Ishikawa (cell line): Measurements from ENCODE around the gene MADCAM1.
A peak's percentile ranks its signal among the peaks of the same experiment; 100 is the strongest.

Experiments
- CREB1 ChIP-seq: IDR thresholded peaks from 2 replicates; pipeline ENCODE4 v1.6.1; 2012; ENCODE audit warnings: low read depth
- EGR1 ChIP-seq: IDR thresholded peaks from 2 replicates; pipeline ENCODE4 v1.6.1; 2012
- EP300 ChIP-seq: IDR thresholded peaks from 2 replicates; pipeline ENCODE4 v1.6.1; 2012; ENCODE audit warnings: borderline replicate concordance
- FOXM1 ChIP-seq: IDR thresholded peaks from 2 replicates; pipeline ENCODE4 v1.6.1; 2012; ENCODE audit warnings: low read depth, borderline replicate concordance
- MAX ChIP-seq: IDR thresholded peaks from 2 replicates; pipeline ENCODE4 v1.6.1; 2012
- NFIC ChIP-seq: IDR thresholded peaks from 2 replicates; pipeline ENCODE4 v1.6.1; 2012
- RAD21 ChIP-seq: IDR thresholded peaks from 2 replicates; pipeline ENCODE4 v1.6.1; 2012; ENCODE audit warnings: low read depth
- REST ChIP-seq: IDR thresholded peaks from 2 replicates; pipeline ENCODE4 v1.6.1; 2012; ENCODE audit warnings: low read depth, mild to moderate bottlenecking
- TAF1 ChIP-seq: IDR thresholded peaks from 2 replicates; pipeline ENCODE4 v1.6.1; 2012; ENCODE audit warnings: low read depth, mild to moderate bottlenecking
- TEAD4 ChIP-seq: IDR thresholded peaks from 2 replicates; pipeline ENCODE4 v1.6.1; 2012
- USF1 ChIP-seq: IDR thresholded peaks from 2 replicates; pipeline ENCODE4 v1.6.1; 2012
- YY1 ChIP-seq: IDR thresholded peaks from 2 replicates; pipeline ENCODE4 v1.6.1; 2012; ENCODE audit warnings: low read depth

GRCh38 chr19:459724-460511 lies 36.4 kb upstream of the MADCAM1 start:
- TF ChIP-seq NFIC (no peak), MAX (no peak), EP300 (no peak), RAD21 (no peak), TAF1 (peak; percentile 51; the same call in 1 of the 2 replicates), YY1 (no peak), REST (no peak), CREB1 (no peak), FOXM1 (no peak), USF1 (peak; percentile 91), EGR1 (0 out of 2 replicates have a peak, but pooled peaks have one; percentile 9), TEAD4 (no peak)
